BJ (cell line): ENCODE measurements around the gene PPP1R13B. TPM values are rescaled to one million over a fixed set of nuclear protein-coding genes. Genes with fewer than 3 reads are reported as not detected.
"Not testable (repeated sequence)": the region's sequence is repeated elsewhere in the genome, so short reads cannot be mapped to it uniquely, and the experiment has no call there.

Experiments used
- CTCF ChIA-PET: fragments of 350-600 bp; formaldehyde crosslinking; extraction: SDS; loops from one replicate; lab custom pipeline; 2021; ENCODE audit warnings: antibody characterized with exemption, inconsistent platforms; lab: Yijun Ruan, JAX
- POLR2A ChIA-PET: fragments of 300-600 bp; sonication (Branson Sonifier 250); formaldehyde crosslinking; extraction: SDS; loops from one replicate; lab custom pipeline; 2021; ENCODE audit warnings: antibody characterized with exemption; lab: Charles Lee
- DNase-seq: peaks from one replicate; pipeline ENCODE4 v3.0.0-alpha.2; 2011; ENCODE audit warnings: low read depth
- H3K27me3 ChIP-seq: 2 replicates; pipeline ENCODE4 v1.6.0; 2011; ENCODE audit warnings: low read length; ENCODE audit not compliant: control insufficient read depth, insufficient read depth
- H3K36me3 ChIP-seq: 2 replicates; pipeline ENCODE4 v1.5.1; 2011; ENCODE audit warnings: low read length; ENCODE audit not compliant: control insufficient read depth, insufficient read depth
- H3K4me3 ChIP-seq: 2 replicates; pipeline ENCODE4 v1.5.1; 2011; ENCODE audit warnings: low read depth, mild to moderate bottlenecking, control low read depth, low read length
- polyA plus RNA-seq: library from polyadenylated mRNA; depleted of rRNA; stranded (reverse); fragments of >200 nt; gene quantifications from 2 replicates; pipeline ENCODE4 v1.2.3, GENCODE V29; 2011
- TF ChIP-seq, protein P1 (sequence below): IDR thresholded peaks from 2 replicates; pipeline ENCODE4 v1.5.1; 2011; ENCODE audit warnings: low read depth, mild to moderate bottlenecking, control low read depth, inconsistent platforms, low read length, moderate library complexity; ENCODE audit not compliant: insufficient read depth

The PPP1R13B gene
- polyA plus RNA-seq, 1 experiment = 3.3 TPM

DNA sequence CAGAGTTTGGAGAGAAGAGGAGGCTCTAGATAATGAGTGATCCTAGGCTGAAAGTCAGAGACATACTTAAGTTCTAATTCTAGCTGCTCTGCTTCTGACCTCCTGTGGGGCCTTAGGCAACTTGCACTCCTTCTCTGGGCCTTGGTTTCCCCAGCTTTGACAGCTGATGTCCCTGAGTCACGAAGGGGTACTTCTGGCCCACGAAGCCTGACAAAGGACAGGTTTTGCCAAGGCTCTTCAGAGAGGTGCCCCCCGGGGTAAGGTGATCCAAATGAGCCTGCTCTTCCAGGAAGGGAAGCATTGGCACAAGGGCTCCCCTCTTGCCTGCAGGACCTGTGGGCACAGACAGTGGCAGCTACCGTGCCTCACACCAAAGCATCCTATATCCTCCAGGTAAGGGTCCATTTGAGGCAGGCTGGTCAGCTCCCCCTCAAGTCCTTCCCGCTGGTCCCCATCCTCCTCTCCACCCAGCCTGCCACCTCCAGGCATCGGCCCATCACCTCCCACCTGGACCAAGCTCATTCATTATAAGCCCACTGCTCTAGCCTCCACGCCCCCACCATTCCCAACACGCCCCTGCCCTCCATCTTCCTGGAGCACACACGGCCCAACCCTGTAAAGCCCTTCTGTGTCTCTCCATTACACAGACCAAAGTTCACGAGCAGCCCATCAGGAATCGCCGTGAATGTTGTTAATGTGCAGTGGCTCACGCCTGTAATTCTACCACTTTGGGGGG, 1.9 kb upstream of the PPP1R13B start:
- no peaks in the 10 kb centered on the region for H3K36me3 ChIP-seq
- no peak overlapping the region for H3K4me3 ChIP-seq
- TF ChIP-seq, protein P1, sequence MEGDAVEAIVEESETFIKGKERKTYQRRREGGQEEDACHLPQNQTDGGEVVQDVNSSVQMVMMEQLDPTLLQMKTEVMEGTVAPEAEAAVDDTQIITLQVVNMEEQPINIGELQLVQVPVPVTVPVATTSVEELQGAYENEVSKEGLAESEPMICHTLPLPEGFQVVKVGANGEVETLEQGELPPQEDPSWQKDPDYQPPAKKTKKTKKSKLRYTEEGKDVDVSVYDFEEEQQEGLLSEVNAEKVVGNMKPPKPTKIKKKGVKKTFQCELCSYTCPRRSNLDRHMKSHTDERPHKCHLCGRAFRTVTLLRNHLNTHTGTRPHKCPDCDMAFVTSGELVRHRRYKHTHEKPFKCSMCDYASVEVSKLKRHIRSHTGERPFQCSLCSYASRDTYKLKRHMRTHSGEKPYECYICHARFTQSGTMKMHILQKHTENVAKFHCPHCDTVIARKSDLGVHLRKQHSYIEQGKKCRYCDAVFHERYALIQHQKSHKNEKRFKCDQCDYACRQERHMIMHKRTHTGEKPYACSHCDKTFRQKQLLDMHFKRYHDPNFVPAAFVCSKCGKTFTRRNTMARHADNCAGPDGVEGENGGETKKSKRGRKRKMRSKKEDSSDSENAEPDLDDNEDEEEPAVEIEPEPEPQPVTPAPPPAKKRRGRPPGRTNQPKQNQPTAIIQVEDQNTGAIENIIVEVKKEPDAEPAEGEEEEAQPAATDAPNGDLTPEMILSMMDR = no peak
- no peaks in the 10 kb centered on the region for H3K27me3 ChIP-seq
- no peak for DNase-seq
- ChIA-PET POLR2A (no interaction called here), CTCF (no interaction called here)

DNA sequence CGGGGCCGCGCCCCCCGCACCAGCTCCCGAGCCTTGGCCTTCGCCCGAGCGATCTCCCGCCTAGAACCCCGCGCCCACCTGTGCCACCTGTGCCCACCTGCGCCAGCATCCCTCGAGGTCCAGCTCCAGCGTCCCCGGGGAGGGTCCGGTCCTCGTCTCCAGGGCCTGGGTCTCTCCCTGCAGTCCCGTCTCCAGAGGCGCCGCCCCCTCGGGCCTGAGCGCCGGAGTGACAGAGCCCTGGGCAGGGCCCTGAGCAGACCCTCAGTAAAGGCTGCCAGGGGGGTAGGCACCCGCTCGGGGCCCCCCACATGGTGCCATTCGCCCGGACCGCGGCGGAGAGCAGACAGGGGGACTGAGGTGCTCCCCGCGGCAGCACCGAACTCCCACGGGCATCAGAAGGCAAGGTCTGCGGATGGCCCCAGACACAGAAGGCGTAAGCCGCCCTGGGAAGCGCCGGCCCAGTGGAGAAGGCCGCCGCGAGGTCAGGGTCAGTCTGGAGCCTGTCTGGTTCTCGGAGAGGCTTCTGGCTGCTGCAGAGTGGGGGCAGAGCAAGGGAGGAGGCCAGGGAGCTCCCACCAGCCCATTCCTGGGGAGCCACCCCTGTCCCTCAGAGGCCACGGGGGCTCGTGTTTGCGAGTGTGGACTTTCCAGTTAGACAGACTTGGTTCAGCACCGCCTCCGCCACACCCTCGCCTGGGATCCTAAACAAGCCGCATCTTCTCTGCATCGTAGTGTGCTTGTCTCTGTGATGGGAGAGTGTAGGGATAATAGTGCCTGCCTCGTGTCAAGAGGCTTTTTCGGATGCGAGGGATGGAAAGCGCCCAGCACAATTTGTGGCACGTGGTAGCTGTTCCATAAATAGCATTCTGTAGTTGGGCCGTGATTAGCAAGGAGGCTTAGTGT, 1.1 kb upstream of the PPP1R13B start:
- Histone ChIP-seq H3K4me3 (peak overlapping the region; percentile 67), H3K27me3 (no peaks in the 10 kb centered on the region), H3K36me3 (no peaks in the 10 kb centered on the region)
- CTCF ChIA-PET = no interaction called here
- TF ChIP-seq, protein P1 = no peak
- POLR2A ChIA-PET = no interaction called here
- no peak for DNase-seq

DNA sequence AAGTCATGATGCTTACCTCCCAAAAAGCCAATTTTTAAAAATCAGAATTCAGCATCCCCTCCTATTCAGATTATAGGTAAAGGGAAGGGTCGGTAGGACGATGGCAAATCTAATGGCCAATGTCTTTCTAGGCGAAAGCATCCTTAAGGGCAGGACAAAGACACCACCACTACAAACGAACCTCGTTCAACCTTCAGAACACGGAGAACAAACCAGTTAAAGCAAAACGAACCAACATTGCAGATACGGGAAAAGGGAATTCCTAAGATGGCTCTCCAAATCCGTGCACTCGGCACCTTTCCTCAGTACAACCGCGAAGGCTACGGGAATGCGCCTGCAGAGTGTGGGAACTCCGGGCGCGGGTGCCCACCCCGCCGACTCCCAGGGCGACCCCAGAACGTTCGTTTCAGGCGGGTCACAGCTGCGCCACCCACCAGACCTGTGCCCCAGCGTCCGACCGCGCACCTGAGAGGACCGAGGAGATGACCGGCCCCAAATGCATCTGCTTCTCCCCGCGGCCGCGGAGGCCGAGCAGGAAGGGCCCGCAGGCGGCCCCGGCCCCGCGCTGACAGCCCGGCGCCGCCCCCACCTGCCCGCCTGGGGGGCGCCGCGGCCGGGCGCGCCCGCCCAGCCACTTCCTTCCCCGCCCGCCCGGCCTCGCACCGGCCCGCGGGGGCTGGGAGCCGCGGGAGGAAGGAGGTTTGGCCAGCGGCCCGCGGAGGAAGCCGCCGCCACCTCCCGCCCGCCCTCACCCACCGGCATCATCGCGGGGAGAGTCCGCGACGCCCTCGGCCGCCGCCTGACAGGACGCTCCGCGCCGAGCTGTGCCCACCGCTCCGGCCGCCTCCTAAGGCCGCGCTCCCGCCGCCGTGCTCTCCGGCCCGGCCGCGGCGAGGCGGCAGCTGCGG, 578 bp downstream of the PPP1R13B start:
- TF ChIP-seq, protein P1 = no peak
- no peaks in the 10 kb centered on the region for H3K36me3 ChIP-seq
- DNase-seq = no peak
- peak overlapping the region; percentile 89 for H3K4me3 ChIP-seq
- CTCF ChIA-PET = no interaction called here
- POLR2A ChIA-PET = no interaction called here
- H3K27me3 ChIP-seq = no peaks in the 10 kb centered on the region

DNA sequence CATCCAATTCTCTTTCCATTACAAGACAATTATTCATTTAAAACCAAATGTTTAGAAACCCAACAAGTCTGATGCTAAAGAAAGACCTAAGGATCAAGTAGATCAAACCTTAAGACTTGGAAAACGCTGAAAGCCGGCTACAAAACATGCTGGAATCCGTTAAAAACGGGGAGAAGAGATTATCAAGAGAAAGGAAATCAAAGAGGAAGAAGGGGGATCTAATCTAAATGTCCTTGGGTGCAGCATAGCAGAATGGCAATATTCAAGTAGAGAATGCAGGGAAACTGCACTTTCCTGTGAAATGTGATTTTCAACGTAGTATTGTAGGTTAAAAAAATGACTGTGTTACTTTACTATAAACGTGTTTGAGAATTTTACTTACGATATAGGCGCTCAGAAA, 1.3 kb downstream of the PPP1R13B start:
- DNase-seq = no peak
- TF ChIP-seq, protein P1 = no peak
- ChIA-PET POLR2A (no interaction called here), CTCF (no interaction called here)
- Histone ChIP-seq H3K36me3 (no peaks in the 10 kb centered on the region), H3K27me3 (no peaks in the 10 kb centered on the region), H3K4me3 (peak overlapping the region; percentile 89)

DNA sequence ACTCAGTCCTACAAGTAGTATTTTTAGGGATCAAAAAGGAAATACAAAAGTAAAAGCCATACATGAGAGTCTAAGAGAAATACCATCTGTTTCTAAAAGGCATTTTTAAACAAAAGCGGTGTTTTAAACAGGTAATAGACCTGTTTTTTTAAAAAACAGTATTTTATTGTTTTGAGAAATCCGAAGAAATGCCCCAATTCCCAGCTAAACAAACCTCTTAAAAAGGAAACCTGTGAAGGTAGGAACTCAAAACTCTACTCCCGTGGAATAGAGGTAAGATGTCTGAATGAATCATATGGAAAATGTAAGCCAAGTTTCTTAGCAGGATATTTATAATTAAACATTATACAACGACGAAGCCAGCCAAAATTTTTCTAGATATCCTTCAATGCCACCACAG, 2.0 kb downstream of the PPP1R13B start:
- Histone ChIP-seq H3K36me3 (no peaks in the 10 kb centered on the region), H3K27me3 (no peaks in the 10 kb centered on the region), H3K4me3 (no peak overlapping the region)
- TF ChIP-seq, protein P1 = no peak
- DNase-seq = no peak
- ChIA-PET CTCF (interaction anchor here (0.6 kb wide), 1 partner anchor 53 kb away, joined by 3 read pairs; no protein-coding TSS in a partner anchor), POLR2A (no interaction called here)

DNA sequence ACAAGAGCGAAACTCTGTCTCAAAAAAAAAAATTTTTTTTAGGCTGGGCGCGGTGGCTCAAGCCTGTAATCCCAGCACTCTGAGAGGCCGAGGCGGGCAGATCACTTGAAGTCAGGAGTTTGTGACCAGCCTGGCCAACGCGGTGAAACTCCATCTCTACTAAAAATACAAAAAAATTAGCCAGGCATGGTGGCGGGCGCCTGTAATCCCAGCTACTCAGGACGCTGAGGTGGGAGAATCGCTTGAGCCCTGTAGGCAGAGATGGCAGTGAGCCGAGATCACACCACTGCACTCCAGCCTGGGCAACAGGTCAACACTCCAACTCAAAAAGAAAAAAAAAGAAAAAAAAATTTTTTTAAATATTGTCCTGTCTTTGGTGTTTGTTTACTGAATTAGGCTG, 6.1 kb downstream of the PPP1R13B start:
- POLR2A ChIA-PET, H3K4me3 ChIP-seq, H3K36me3 ChIP-seq, DNase-seq, H3K27me3 ChIP-seq: not testable (repeated sequence)
- CTCF ChIA-PET = interaction anchor here (2.1 kb wide), 1 partner anchor 32 kb away, joined by 7 read pairs; no protein-coding TSS in a partner anchor
